ENCODE data around the gene HIKESHI.

GRCh38 chr11:86264649-86265048, 37.4 kb upstream of the HIKESHI start:
- TF ChIP-seq, protein P1, sequence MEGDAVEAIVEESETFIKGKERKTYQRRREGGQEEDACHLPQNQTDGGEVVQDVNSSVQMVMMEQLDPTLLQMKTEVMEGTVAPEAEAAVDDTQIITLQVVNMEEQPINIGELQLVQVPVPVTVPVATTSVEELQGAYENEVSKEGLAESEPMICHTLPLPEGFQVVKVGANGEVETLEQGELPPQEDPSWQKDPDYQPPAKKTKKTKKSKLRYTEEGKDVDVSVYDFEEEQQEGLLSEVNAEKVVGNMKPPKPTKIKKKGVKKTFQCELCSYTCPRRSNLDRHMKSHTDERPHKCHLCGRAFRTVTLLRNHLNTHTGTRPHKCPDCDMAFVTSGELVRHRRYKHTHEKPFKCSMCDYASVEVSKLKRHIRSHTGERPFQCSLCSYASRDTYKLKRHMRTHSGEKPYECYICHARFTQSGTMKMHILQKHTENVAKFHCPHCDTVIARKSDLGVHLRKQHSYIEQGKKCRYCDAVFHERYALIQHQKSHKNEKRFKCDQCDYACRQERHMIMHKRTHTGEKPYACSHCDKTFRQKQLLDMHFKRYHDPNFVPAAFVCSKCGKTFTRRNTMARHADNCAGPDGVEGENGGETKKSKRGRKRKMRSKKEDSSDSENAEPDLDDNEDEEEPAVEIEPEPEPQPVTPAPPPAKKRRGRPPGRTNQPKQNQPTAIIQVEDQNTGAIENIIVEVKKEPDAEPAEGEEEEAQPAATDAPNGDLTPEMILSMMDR (IDR thresholded peaks at IDR 0.05; ENCODE audit: low read length), result no peak
- no peak for TF ChIP-seq EZH2 (IDR thresholded peaks at IDR 0.05; ENCODE audit: borderline replicate concordance, low read length)
